ENCODE results near the gene PRKD1.

The PRKD1 gene

GRCh38 chr14:29829851-29830250 is 97.8 kb downstream of the PRKD1 start:
- DNase-seq: no peak

GRCh38 chr14:29823816-29824215 is 103.8 kb downstream of the PRKD1 start:
- DNase-seq: no peak

GRCh38 chr14:29822430-29822709 is 105.3 kb downstream of the PRKD1 start:
- no peak for DNase-seq

GRCh38 chr14:29821661-29822429 is 105.8 kb downstream of the PRKD1 start:
- DNase-seq: no peak

DNA sequence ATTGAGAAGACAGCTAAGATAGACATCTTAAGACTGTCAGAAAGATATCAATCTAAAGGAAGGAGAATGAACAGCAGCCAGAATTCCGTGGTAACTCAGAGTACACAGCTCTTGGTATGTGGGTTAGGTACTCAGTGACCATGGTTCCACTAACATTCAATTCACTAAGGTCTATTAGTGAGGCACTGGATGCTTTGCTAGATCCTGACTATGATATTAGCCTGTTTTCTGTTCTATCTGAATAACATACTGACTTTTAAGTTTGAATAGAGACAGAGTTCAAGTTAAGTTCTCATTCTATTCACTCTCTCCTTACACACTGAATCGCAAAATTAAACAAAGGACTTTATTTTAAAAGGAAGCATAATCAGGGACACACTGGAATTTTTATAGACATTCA is 106.4 kb downstream of the PRKD1 start:
- DNase-seq: no peak

- no peak for DNase-seq
Measured at GRCh38 chr14:29820785-29821184, 106.9 kb downstream of the PRKD1 start.

- DNase-seq: no peak
Measured at GRCh38 chr14:29817767-29818405, 109.8 kb downstream of the PRKD1 start.

- no peak for DNase-seq
Measured at GRCh38 chr14:29815016-29815674, 112.5 kb downstream of the PRKD1 start.

GRCh38 chr14:29814156-29815015 is 113.3 kb downstream of the PRKD1 start:
- DNase-seq: no peak

DNA sequence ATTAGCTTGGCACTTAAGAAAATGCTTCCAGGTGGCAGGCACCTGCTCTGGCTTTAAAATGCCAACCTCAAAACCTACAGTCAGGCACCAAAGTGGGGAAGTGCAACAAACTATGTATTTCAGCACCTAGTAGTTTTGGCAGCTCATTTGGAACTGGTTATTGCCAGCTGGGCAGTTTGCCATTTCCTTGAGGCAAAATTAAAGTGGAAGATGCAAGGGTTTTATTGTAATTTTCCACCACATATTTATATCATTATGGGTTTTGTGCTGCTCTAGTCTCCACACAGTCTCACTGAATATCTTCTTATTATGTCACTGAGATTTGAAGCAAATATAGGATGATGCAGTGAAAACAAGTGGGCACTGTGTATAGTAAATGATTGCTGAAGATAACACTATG is 117.0 kb downstream of the PRKD1 start:
- DNase-seq: no peak

DNA sequence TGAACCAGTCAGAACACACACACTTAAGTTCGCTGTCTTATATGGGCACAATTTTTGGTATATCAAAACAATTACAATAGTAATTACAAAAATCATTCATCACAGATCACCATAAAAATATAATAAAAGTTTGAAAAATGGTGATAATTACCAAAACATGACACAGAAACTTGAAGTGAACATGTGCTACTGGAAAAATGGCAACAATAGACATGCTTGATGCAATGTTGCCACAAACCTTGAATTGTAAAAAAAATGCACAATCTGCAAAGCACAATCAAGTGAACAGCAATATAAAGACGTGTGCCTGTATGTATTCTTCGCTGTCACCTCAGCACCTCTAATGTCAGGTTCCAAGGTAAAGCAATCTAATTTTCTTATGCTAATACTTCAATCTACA is 117.6 kb downstream of the PRKD1 start:
- no peak for DNase-seq

DNA sequence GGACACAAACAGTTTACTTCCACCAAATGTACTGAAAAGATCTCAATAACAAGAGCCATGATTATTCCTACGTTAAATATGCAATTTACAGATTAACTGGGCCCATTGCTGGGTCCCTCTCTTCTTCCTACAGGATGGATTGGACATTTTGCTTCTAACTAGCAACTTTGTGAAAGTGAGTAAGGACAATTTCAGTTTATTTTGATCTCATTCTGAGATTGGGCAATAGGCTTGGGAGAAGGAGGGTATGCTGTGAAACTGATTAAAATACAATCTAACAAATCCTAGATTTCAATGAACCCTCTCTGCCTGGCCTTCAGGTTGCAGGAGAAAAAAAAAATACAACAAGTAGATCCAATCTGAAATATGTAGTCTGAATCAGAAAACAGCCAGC is 121.5 kb downstream of the PRKD1 start:
- DNase-seq: no peak

DNA sequence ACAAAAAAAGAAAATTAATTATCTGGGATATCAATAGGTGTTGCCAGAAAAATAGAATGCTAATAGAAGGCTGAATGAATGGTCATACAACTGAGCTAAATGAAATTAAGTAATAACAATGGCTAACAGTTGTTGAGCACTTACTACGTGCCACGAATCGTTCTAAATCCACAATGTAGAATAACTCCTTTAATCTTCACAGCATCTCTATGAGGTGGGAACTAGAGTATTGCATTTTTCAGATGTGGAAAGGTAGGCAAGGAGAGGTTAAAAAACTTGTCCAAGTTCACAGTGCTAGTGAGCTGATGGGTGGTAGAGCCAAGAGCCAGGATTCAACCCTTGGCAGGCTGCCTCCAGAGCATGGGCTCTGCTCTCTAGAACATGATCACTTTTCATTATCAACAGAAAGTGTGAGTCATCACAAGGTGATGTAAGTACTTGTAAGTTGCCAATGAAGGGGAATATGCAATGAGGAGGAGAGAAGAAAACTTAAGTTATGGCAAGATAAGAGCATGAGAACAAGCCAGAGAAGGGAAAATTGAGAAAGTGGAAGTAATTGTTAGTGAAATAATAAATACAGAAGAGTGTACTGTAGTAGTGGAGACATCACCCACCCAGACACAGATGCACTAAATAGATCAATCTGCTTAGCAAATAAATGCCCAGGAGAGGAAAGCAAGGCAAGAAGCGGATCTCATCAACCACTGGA is 122.1 kb downstream of the PRKD1 start:
- DNase-seq: no peak

- DNase-seq: no peak
Measured at GRCh38 chr14:29804481-29805266, 123.0 kb downstream of the PRKD1 start.

GRCh38 chr14:29803045-29803444 is 124.6 kb downstream of the PRKD1 start:
- DNase-seq: no peak

GRCh38 chr14:29802211-29802610 is 125.4 kb downstream of the PRKD1 start:
- DNase-seq: no peak

DNA sequence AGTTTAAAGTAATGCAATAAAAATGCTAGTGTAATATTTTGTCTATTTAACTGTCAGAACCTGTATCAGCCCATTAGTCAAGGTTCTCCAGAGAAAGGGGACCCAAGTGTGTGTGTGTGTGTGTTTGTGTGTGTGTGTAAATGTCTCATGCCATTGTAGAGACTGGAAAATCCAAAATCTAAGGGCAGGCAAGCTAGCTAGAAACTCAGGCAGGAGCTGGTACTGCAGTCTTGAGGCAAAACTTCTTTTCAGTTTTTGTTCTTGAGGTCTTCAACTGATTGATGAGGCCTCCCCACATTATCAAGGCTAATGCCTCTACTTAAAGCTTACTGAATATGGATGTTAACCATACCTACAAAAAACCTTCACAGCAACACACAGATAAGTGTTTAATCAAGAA is 126.7 kb downstream of the PRKD1 start:
- no peak for DNase-seq

DNA sequence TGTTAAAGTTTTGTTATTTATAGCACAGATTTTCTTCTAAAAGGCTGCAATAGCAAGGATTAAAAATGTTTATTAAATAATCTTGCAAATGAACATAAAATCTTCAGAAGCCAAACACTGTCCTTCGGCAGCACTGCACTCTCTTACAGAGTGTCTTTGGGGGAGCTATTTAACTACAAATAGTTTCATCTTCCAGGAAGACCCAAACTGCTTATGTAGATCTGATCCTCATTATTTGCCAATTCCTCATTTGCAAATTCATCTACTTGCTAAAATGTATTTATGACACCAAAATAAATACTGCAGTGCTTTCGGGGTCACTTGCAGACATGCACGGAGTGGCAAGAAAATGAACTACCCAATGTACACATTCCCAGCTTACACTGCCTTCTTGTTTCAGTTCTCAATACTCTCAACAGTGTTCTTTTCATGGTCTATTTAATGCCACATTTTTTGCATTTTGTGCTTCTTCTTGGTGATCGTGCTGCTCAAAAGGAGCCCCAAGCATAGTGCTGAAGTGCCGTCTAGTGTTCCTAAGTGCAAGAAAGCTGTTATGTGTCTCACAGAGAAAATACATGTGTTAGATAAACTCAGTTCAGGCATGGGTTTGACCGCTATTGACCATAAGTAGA is 128.1 kb downstream of the PRKD1 start:
- DNase-seq: no peak

- DNase-seq: no peak
Measured at GRCh38 chr14:29798811-29799210, 128.8 kb downstream of the PRKD1 start.

GRCh38 chr14:29798108-29798663 is 129.5 kb downstream of the PRKD1 start:
- DNase-seq: no peak

GRCh38 chr14:29796853-29797252 is 130.8 kb downstream of the PRKD1 start:
- no peak for DNase-seq

Data from GDM1 (cell line).